GM12878 (cell line): ENCODE data around the gene DMXL1. TPM values are rescaled to one million over a fixed set of nuclear protein-coding genes. Genes with fewer than 3 reads are reported as not detected.

Experiments used
- ATAC-seq: fragments of 200-7000 bp; cut with Tn5 transposase; 3 replicates; pipeline ENCODE4 v1.9.1; 2020; ENCODE audit warnings: mild to moderate bottlenecking, moderate library complexity
- BruUV-seq: library from RNA; stranded (reverse); fragments of 400-500 nt; replicated peaks from 2 replicates; lab custom pipeline; 2021; lab: Mats Ljungman, UMichigan
- CTCF ChIA-PET: fragments of 300-600 bp; sonication (Branson Sonifier 250); formaldehyde crosslinking; extraction: SDS; loops from one replicate; lab custom pipeline; 2021; ENCODE audit warnings: inconsistent platforms; lab: Yijun Ruan, JAX
- POLR2A ChIA-PET: fragments of 350-600 bp; formaldehyde crosslinking; extraction: SDS; loops from one replicate; lab custom pipeline; 2021; ENCODE audit warnings: inconsistent platforms; lab: Charles Lee
- RAD21 ChIA-PET: fragments of 300-600 bp; sonication (Branson Sonifier 250); formaldehyde crosslinking; loops from one replicate; lab custom pipeline; 2023; ENCODE audit warnings: antibody characterized with exemption; ENCODE audit not compliant: unreplicated experiment; lab: Charles Lee
- SMC1A ChIA-PET: fragments of 300-600 bp; sonication (Branson Sonifier 250); formaldehyde crosslinking; loops from one replicate; lab custom pipeline; 2023; ENCODE audit not compliant: unreplicated experiment, uncharacterized antibody; lab: Charles Lee
- DNase-seq: peaks from one replicate; pipeline ENCODE4 v3.0.0-alpha.2; 2011; ENCODE audit warnings: low read depth, low spot score
- FAIRE-seq: peaks from 3 replicates; lab custom pipeline; 2011; peaks lifted over from hg19 to GRCh38; lab: Jason Lieb, UNC
- H2AFZ ChIP-seq: 2 replicates; pipeline ENCODE4 v1.6.0; 2011; ENCODE audit warnings: low read depth, low read length, control low read depth; ENCODE audit not compliant: control insufficient read depth
- H3K27ac ChIP-seq: 2 replicates; pipeline ENCODE4 v1.5.1; 2011; ENCODE audit warnings: control low read depth; ENCODE audit not compliant: control insufficient read depth, insufficient read depth
- H3K27me3 ChIP-seq, 2 experiments: replicated peaks in 1 of 2; 2 replicates each; pipeline versions ENCODE4 v1.6.0 to v1.6.1; 2011; ENCODE audit warnings: low read length in 1 of 2; ENCODE audit not compliant: control insufficient read depth in 2 of 2, insufficient read depth in 2 of 2
- H3K36me3 ChIP-seq, 2 experiments: 2 replicates each; pipeline ENCODE4 v1.5.1; 2011; ENCODE audit warnings: low read length in 1 of 2; ENCODE audit not compliant: control insufficient read depth in 2 of 2, insufficient read depth in 2 of 2
- H3K4me1 ChIP-seq: 2 replicates; pipeline ENCODE4 v1.6.1; 2011; ENCODE audit warnings: mild to moderate bottlenecking, low read length, moderate library complexity, mixed read lengths; ENCODE audit not compliant: control insufficient read depth, insufficient read depth
- H3K4me2 ChIP-seq: 2 replicates; pipeline ENCODE4 v1.6.0; 2011; ENCODE audit warnings: control low read depth; ENCODE audit not compliant: control insufficient read depth, insufficient read depth
- H3K4me3 ChIP-seq: fragments of 200-600 bp; sonication (generic); 2 replicates; pipeline ENCODE4 v1.5.1; 2016
- H3K79me2 ChIP-seq: 2 replicates; pipeline ENCODE4 v1.6.0; 2011; ENCODE audit warnings: low read length; ENCODE audit not compliant: control insufficient read depth, insufficient read depth
- H3K9ac ChIP-seq: 2 replicates; pipeline ENCODE4 v1.8.0; 2011; ENCODE audit warnings: low read length, control low read depth, mixed read lengths; ENCODE audit not compliant: control insufficient read depth, insufficient read depth
- H3K9me3 ChIP-seq: replicated peaks from 3 replicates; pipeline ENCODE4 v1.5.1; 2011; ENCODE audit warnings: mild to moderate bottlenecking, low read length; ENCODE audit not compliant: control insufficient read depth, insufficient read depth
- H4K20me1 ChIP-seq: 2 replicates; pipeline ENCODE4 v1.6.0; 2011; ENCODE audit not compliant: control insufficient read depth, insufficient read depth
- ATF7 ChIP-seq: fragments of 450-650 bp; IDR thresholded peaks from 2 replicates; pipeline ENCODE4 v1.6.1; 2016; ENCODE audit warnings: low read depth, mild to moderate bottlenecking
- CREB1 ChIP-seq: IDR thresholded peaks from 2 replicates; pipeline ENCODE4 v1.6.1; 2012; ENCODE audit warnings: low read depth, mild to moderate bottlenecking, inconsistent platforms
- CTCF ChIP-seq, 3 experiments: IDR thresholded peaks in 2 of 3; conservative IDR thresholded peaks in 1 of 3; 2 replicates each; pipeline ENCODE4 v1.5.1; 2011; ENCODE audit warnings: low read depth in 3 of 3, low read length in 3 of 3, mild to moderate bottlenecking in 3 of 3, control low read depth in 2 of 3, moderate library complexity in 2 of 3, inconsistent platforms in 1 of 3, mixed read lengths in 1 of 3; ENCODE audit not compliant: control insufficient read depth in 2 of 3, insufficient read depth in 1 of 3; ENCODE audit errors: extremely low read depth in 1 of 3
- DPF2 ChIP-seq: fragments of 450-650 bp; IDR thresholded peaks from 2 replicates; pipeline ENCODE4 v1.6.1; 2017; ENCODE audit warnings: mild to moderate bottlenecking
- EED ChIP-seq: sonication (generic); IDR thresholded peaks from 2 replicates; pipeline ENCODE4 v1.6.1; 2016; ENCODE audit warnings: antibody characterized with exemption, low read depth
- EP300 ChIP-seq, 2 experiments: fragments of 150-350 bp in 1 of 2; IDR thresholded peaks; 2 replicates each; pipeline ENCODE4 v1.6.1; 2011 to 2012; ENCODE audit warnings: low read depth in 2 of 2, low read length in 2 of 2, borderline replicate concordance in 1 of 2, improper control_type of control experiment in 1 of 2, inconsistent platforms in 1 of 2; ENCODE audit not compliant: control insufficient read depth in 1 of 2
- GATAD2B ChIP-seq: fragments of 450-650 bp; conservative IDR thresholded peaks from 2 replicates; pipeline ENCODE4 v1.6.1; 2017; ENCODE audit warnings: low read depth, mild to moderate bottlenecking, moderate library complexity
- HDAC6 ChIP-seq: fragments of 200-600 bp; sonication (generic); IDR thresholded peaks from one replicate; pipeline ENCODE4 v1.8.0; 2017; ENCODE audit warnings: antibody characterized with exemption; ENCODE audit not compliant: unreplicated experiment
- IKZF1 ChIP-seq: fragments of 450-650 bp; conservative IDR thresholded peaks from 2 replicates; pipeline ENCODE4 v1.6.1; 2017; ENCODE audit warnings: antibody characterized with exemption, mild to moderate bottlenecking
- IKZF2 ChIP-seq, 2 experiments: fragments of 450-650 bp; IDR thresholded peaks; 2 replicates each; pipeline ENCODE4 v1.6.1; 2017; ENCODE audit warnings: mild to moderate bottlenecking in 2 of 2, moderate library complexity in 2 of 2
- JUNB ChIP-seq: IDR thresholded peaks from 2 replicates; pipeline ENCODE4 v1.6.1; 2016; ENCODE audit warnings: antibody characterized with exemption, mild to moderate bottlenecking
- LARP7 ChIP-seq: fragments of 450-650 bp; IDR thresholded peaks from 2 replicates; pipeline ENCODE4 v1.6.1; 2017; ENCODE audit warnings: mild to moderate bottlenecking
- MEF2A ChIP-seq: IDR thresholded peaks from 2 replicates; pipeline ENCODE4 v1.6.1; 2011; ENCODE audit warnings: low read depth, mild to moderate bottlenecking, low read length, moderate library complexity; ENCODE audit not compliant: insufficient read depth
- NFIC ChIP-seq: IDR thresholded peaks from 2 replicates; pipeline ENCODE4 v1.6.1; 2012; ENCODE audit warnings: low read depth, mild to moderate bottlenecking, inconsistent platforms, low read length, moderate library complexity
- RFX5 ChIP-seq: IDR thresholded peaks from 2 replicates; pipeline ENCODE4 v1.6.1; 2011; ENCODE audit warnings: low read depth, low read length, improper control_type of control experiment
- SUZ12 ChIP-seq: fragments of 200-600 bp; sonication (generic); IDR thresholded peaks from one replicate; pipeline ENCODE4 v1.6.1; 2018; ENCODE audit warnings: antibody characterized with exemption, mild to moderate bottlenecking; ENCODE audit not compliant: unreplicated experiment
- TCF12 ChIP-seq: IDR thresholded peaks from 2 replicates; pipeline ENCODE4 v1.6.1; 2011; ENCODE audit warnings: low read depth, mild to moderate bottlenecking, low read length
- ZNF592 ChIP-seq: fragments of 450-650 bp; IDR thresholded peaks from 2 replicates; pipeline ENCODE4 v1.6.1; 2017; ENCODE audit warnings: mild to moderate bottlenecking, moderate library complexity
- WGBS: methylation state at CpG from one replicate; pipeline ENCODE4 v1.1.6; 2016; ENCODE audit warnings: low lambda C conversion rate; ENCODE audit not compliant: insufficient replicate concordance, insufficient coverage; ENCODE audit errors: missing lambda C conversion rate; 5-methylcytosine and 5-hydroxymethylcytosine counted together
- in situ Hi-C: fragments of 300-500 bp; cut with MboI; formaldehyde crosslinking; loops from 9 replicates; pipeline ENCODE4 v1.14.3; 2018; ENCODE audit warnings: mixed read lengths
- intact Hi-C: fragments of 100-400 bp; cut with micrococcal nuclease; formaldehyde crosslinking; loops from one replicate; pipeline ENCODE4 v1.14.2; 2022; ENCODE audit not compliant: unreplicated experiment
- polyA plus RNA-seq, 11 experiments: library from polyadenylated mRNA; depleted of rRNA in 4 of 11; unstranded in 6 of 11; stranded (reverse) in 5 of 11; fragments of >200 nt; fragmentation: Nextera tagmentation in 4 of 11; fragmentation: Illumina TruSeq in 1 of 11; extraction: Ambion mirVana in 4 of 11; extraction: Trizol in 1 of 11; gene quantifications; 1 replicate in 1 of 11; 2 replicates in 10 of 11; pipeline versions ENCODE4 v1.2.1 to v1.2.3, GENCODE V29; 2011 to 2016; ENCODE audit warnings: inconsistent platforms in 2 of 11, missing spikeins in 2 of 11, low read depth in 1 of 11
- total RNA-seq, 4 experiments: library from RNA; depleted of rRNA in 3 of 4; stranded (reverse); fragments of >200 nt in 3 of 4; fragmentation: Illumina TruSeq in 1 of 4; extraction: Trizol in 1 of 4; gene quantifications; 2 replicates each; pipeline versions ENCODE4 v1.2.1 to v1.2.3, GENCODE V29; 2013 to 2021

DMXL1 gene
- total and polyA plus RNA-seq, 10 of the 15 experiments (the other 5 are each of a cell fraction or from before 2014, with no cell fraction given) = 9.1 to 67.7 (median 34.1) TPM

- ATAC-seq = peak; percentile 57
- H3K36me3 ChIP-seq = no peaks in the 10 kb centered on the region; a peak in 1 of 4 replicates
- BruUV-seq = no TSS peak
- FAIRE-seq = peak; percentile 35
- peak overlapping the region; percentile 81 for H3K27ac ChIP-seq
- intact Hi-C loops = loop anchor here (2.0 kb wide), 1 partner anchor 19 kb away; no protein-coding TSS in a partner anchor
- peak overlapping the region; percentile 86 for H3K4me2 ChIP-seq
- WGBS = 3% methylated on average over 3 of the region's 3 CpGs
- peaks cover 88% of the 10 kb centered on the region for H3K79me2 ChIP-seq
- H2AFZ ChIP-seq = peak overlapping the region; percentile 35; the same call in 1 of the 2 replicates
- H3K27me3 ChIP-seq = no peaks in the 10 kb centered on the region
- ChIA-PET CTCF (interaction anchor here (0.6 to 5.2 kb wide), 9 partner anchors 10 to 257 kb away, joined by 3 to 29 read pairs (median 3); no protein-coding TSS in a partner anchor), POLR2A (interaction anchor here (1.0 to 5.1 kb wide), 3 partner anchors 10 to 21 kb away, joined by 8 to 57 read pairs (median 9); no protein-coding TSS in a partner anchor), RAD21 (interaction anchor here (1.0 to 6.0 kb wide), 7 partner anchors 11 to 104 kb away, joined by 3 to 63 read pairs (median 31); no protein-coding TSS in a partner anchor), SMC1A (interaction anchor here (0.7 to 10.6 kb wide), 9 partner anchors 13 to 75 kb away, joined by 3 to 181 read pairs (median 16); no protein-coding TSS in a partner anchor)
- H3K4me3 ChIP-seq = peak overlapping the region; percentile 2; the same call in 1 of the 2 replicates
- in situ Hi-C loops = loop anchor here (25.0 kb wide), 1 partner anchor 1175 kb away; the partner anchor contains the start of gene PRR16
- peaks cover 53% of the 10 kb centered on the region for H3K4me1 ChIP-seq
- H4K20me1 ChIP-seq = no peaks in the 10 kb centered on the region
- peak overlapping the region; percentile 48 for H3K9ac ChIP-seq
- no peak for DNase-seq
- H3K9me3 ChIP-seq = no peaks in the 10 kb centered on the region
- peak; percentile 46; the same call in 1 of the 2 replicates for TF ChIP-seq JUNB
- TF ChIP-seq GATAD2B = no peak
- no peak for TF ChIP-seq CREB1
- TF ChIP-seq RFX5 = no peak
- TF ChIP-seq IKZF2 (IDR thresholded peaks at IDR 0.05) = peak in 1 of 2 experiments; percentile 18; a peak in 1 of 4 replicates
- 0 out of 2 replicates have a peak, but pooled peaks have one; percentile 19 for TF ChIP-seq IKZF1
- TF ChIP-seq TCF12 = peak; percentile 51; the same call in 1 of the 2 replicates
- no peak for TF ChIP-seq HDAC6
- no peak for TF ChIP-seq EP300 (IDR thresholded peaks at IDR 0.05; ENCODE audit: borderline replicate concordance in 1 of 2, control insufficient read depth in 1 of 2, low read depth in 2 of 2, low read length in 2 of 2)
- TF ChIP-seq ATF7 = peak; percentile 73
- no peak for TF ChIP-seq MEF2A
- TF ChIP-seq ZNF592 = no peak
- peak; percentile 47; the same call in 1 of the 2 replicates for TF ChIP-seq DPF2
- TF ChIP-seq NFIC = 0 out of 2 replicates have a peak, but pooled peaks have one; percentile 25
- TF ChIP-seq CTCF (IDR thresholded peaks at IDR 0.05 in 2 of 3, conservative IDR thresholded peaks at IDR 0.05 in 1 of 3; ENCODE audit: control insufficient read depth in 2 of 3, extremely low read depth in 1 of 3, insufficient read depth in 1 of 3, low read depth in 3 of 3, low read length in 3 of 3) = no peak
- peak; percentile 43; the same call in 1 of the 2 replicates for TF ChIP-seq EED
- TF ChIP-seq LARP7 = no peak
- no peak for TF ChIP-seq SUZ12
These were observed 216.7 kb downstream of the DMXL1 start for GRCh38 chr5:119287547-119288111.
